Vagina (tissue), 2 donors: ENCODE measurements around the gene BEAN1.

Experiments used
- CTCF ChIP-seq, 3 experiments: fragments of 450-650 bp in 2 of 3; fragments of 200-600 bp in 1 of 3; sonication (generic) in 1 of 3; IDR thresholded peaks; one replicate each; pipeline ENCODE4 v1.5.1; 2017 to 2019; ENCODE audit warnings: antibody characterized with exemption in 3 of 3, mild to moderate bottlenecking in 2 of 3, moderate library complexity in 2 of 3
- POLR2A ChIP-seq, 2 donors: fragments of 450-650 bp; IDR thresholded peaks; one replicate each; pipeline ENCODE4 v1.6.1; 2017; ENCODE audit warnings: antibody characterized with exemption in 2 of 2, mild to moderate bottlenecking in 2 of 2, moderate library complexity in 2 of 2

DNA sequence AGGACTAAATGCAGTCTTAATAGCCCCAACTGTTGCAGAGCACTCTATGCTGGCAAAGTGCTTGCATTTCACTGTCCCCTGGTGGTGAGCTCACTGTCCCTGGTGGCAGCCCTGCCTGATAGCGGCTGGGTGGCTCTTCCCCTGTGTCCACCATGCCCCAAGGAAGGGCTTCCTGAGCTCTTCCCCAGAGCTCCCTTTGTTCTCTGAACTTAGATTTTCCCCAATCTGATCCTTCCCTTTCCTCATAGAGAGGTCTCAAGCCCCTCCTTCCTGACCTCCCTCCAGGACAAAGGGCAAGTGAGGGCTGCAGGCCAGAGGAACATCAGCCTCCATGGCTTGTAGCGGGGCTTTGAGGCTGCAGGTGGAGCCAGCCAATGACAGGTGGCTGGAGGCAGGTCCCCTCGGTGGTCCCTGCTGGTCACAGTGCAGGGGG, 17.0 kb downstream of the BEAN1 start:
- TF ChIP-seq CTCF (IDR thresholded peaks at IDR 0.05) = no peak
- no peak for TF ChIP-seq POLR2A (IDR thresholded peaks at IDR 0.05)
